HG03159 (cell line): Measurements from ENCODE around the gene GPRC5C.
"Not testable (repeated sequence)": the region's sequence is repeated elsewhere in the genome, so short reads cannot be mapped to it uniquely, and the experiment has no call there.

ENCODE experiments used
- ATAC-seq: cut with Tn5 transposase; IDR thresholded peaks from one replicate; pipeline ENCODE4 v1.9.1; 2021; ENCODE audit warnings: mild to moderate bottlenecking, moderate library complexity; ENCODE audit not compliant: unreplicated experiment

GPRC5C gene

GRCh38 chr17:74405311-74405710 lies 26.6 kb upstream of the GPRC5C start:
- not testable (repeated sequence) for ATAC-seq

DNA sequence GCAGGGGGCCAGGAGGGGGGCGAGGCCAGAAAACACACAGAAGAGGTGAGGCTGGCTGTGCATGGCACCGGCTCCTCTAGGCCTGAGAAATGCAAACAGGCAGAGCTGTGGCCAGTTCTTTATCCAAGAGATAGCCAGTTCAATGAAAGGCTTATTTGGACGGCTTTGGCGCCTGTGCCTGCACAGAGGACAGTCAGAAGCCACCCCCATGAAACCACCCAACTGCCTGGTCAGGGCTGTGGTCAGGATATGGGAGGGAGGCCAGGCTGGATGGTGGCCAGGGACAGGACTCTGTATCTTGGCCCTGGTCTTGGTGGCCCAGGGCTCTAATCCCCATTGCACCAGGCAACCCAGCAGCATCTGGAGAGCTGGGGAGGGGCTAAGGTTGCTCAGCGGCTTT lies 24.5 kb upstream of the GPRC5C start:
- no peak for ATAC-seq

DNA sequence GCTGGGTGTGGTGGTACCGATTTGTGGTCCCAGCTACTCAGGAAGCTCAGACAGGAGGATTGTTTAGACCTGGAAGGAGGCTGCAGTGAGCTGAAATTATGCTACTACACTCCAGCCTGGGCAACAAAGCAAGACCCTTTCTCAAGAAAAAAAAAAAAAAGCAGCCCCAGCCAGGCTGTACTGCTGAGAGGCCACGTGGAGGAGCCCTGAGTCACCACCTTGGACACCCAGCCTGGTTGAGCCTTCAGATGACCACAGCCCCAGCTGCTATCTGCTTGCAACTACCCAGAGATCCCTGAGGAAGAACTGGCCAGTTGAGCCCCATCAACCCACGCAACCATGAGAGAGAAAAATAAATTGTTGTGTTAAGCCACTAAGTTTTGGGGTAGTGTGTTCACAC lies 23.6 kb upstream of the GPRC5C start:
- no peak for ATAC-seq

DNA sequence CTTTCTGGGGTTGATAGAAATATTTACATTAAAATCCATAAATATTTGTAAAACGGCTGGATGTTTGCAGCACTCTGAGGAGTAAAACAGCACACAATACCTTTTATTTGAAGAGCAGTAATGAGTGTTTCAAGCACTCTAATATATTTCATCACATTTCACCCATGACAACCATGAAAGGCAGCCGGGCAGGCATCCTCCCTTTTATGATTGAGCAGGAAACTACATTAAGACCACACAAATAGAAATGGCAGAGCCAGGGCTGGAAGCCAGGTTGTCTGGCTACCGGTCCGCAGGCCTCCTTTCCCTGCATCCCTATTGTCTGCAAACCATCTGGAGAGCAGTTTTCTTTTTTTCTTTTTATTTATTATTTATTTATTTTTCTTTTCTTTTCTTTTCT lies 23.1 kb upstream of the GPRC5C start:
- ATAC-seq = no peak

DNA sequence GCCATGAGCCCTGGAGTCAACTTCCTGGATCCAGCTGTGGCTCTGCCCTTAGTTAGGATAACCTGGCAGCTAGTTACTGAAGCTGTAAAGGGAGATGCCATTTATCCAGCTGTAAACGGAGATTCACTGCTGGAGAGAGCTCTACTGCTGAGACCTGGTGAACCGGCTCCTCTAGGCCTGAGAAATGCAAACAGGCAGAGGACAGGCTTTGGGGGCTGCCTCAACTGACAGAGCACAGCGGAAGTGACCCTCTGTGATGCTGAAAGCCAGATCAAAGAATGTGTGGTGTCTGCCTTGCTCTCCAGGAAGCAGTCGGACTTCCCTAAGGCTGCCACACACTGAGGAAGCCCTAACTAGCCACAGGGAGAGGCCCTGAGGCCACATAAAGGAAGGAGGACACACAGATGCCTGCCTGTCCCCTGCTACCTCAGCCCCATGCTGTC lies 21.9 kb upstream of the GPRC5C start:
- ATAC-seq = no peak

DNA sequence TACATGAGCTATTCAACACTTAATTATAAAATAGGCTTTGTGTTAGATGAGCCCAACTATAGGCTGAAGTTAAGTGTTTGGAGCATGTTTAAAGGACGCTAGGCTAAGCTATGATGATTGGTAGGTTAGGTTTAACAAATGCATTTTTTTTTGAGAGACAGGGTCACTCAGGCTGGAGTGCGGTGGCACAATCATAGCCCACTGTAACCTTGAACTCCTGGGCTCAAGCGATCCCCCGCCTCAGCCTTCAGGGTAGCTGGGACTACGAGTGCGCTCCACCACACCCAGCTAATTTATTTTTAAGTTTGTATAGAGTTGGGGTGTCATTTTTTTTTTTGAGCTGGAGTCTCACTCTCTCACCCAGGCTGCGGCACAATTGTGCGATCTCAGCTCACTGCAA lies 19.3 kb upstream of the GPRC5C start:
- ATAC-seq = no peak

DNA sequence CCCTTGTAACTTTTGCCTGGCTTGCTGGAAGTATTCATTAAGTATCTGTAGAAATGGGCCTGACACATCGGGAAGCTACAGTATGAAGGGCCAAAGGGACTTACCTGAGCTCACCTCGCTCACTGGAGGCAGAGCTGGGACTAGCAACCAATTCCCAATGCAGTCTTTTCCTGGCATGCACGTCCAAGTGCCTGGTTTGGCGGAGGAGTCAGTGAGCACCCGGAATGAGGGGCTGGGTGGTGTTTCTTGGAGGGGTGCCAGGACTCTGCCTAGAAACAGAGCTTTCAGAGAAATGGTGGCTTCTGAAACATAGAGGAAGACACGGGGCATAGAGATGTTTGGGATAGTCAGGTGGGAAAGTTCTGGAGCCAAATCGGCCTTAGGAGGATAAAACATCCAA lies 18.4 kb upstream of the GPRC5C start:
- ATAC-seq = no peak

DNA sequence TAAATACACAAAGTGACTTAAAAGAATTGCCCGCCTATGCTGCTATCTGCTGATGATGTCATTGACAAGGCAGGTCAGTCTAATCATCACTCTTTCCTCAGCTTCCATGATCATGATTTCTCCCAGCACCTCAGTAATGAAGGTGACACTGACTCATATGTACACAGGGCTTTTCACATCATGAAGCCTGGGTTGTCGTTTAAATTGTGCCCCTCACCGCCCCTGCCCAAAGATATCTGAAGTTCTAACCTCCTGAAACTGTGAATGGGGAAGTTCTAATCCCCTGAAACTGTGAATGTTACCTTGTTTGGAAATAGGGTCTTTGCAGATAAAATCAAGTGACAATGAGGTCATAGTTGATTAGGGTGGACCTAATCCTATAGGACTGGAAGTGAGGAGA lies 17.4 kb upstream of the GPRC5C start:
- ATAC-seq = no peak

DNA sequence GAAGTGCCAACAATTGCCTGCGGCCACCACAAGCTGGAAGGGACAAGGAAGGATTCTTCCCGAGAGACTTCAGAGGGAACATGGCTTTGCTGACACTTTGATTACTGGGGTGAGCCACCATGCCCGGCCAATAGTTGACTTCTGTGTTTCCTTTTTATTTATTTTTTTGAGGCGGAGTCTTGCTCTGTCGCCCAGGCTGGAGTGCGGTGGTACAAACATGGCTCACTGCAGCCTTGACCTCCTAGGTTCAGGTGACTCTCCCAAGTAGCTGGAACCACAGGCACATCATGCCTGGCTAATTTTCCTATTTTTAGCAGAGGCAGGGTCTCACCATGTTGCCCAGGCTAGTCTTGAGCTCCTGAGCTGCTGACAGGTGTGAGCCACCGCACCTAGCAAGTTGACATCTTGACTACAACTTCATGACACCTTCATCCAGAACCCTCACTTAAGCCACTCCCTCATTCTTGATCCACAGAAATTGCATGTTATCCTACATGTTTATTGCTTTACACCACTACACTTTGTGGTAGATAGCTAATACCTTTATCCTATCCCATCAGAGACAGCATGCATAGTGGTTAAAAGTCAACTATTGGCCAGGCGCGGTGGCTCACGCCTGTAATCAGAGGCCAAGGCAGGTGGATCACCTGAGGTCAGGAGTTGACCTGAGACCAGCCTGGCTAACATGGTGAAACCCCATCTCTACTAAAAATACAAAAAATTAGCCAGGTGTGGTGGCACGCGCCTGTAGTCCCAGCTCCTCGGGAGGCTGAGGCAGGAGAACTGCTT lies 16.1 kb upstream of the GPRC5C start:
- no peak for ATAC-seq

- peak; percentile 75 for ATAC-seq
These were observed 14.5 kb upstream of the GPRC5C start for GRCh38 chr17:74417178-74418045.

- no peak for ATAC-seq
These were observed 11.9 kb upstream of the GPRC5C start for GRCh38 chr17:74419928-74420411.

DNA sequence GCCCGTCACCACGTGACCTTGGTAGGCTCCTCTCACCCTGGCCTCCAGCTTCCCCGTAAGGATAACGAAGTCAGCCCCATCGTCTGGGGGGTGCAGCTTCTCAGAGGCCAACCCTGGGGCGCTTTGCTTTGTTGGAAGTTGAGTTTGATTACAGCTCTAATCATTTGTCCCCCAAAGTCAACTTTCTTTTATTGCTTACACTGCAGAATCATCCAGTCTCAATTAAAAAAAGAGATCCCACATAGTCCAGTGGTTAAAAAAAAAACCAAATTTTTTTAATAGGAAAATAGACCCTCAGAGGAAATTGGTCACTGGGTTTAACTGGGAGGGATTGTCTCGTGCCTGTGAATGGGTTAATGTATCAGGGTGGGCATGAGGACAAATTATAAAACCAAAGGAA lies 7.8 kb upstream of the GPRC5C start:
- no peak for ATAC-seq

DNA sequence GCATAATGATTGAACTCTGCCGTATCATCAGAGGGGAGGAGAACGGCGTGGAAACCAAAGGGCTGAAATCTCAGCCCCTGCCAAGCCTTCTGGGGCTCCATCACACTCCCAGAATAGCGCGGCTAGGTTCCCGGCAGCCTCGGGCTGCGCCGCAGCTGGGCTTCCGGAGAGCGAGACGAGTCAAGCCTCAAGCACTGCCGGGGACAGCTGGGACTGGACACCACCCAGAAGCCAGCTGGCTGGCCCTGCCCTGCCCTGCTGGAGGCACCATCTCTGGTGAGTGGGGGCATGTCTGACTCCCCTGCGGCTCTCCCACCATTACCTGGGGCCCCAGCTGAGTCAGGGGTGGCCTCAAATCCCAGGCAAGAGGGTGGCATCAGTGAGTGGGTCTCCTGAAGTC lies 7.2 kb upstream of the GPRC5C start:
- ATAC-seq = no peak

- ATAC-seq = no peak
These were observed 5.3 kb upstream of the GPRC5C start for GRCh38 chr17:74426551-74427047.

GRCh38 chr17:74427048-74427762 lies 4.7 kb upstream of the GPRC5C start:
- no peak for ATAC-seq

GRCh38 chr17:74427763-74428153 lies 4.1 kb upstream of the GPRC5C start:
- ATAC-seq = no peak

GRCh38 chr17:74429604-74430384 lies 2.1 kb upstream of the GPRC5C start:
- no peak for ATAC-seq

GRCh38 chr17:74430385-74430705 lies 1.5 kb upstream of the GPRC5C start:
- no peak for ATAC-seq

DNA sequence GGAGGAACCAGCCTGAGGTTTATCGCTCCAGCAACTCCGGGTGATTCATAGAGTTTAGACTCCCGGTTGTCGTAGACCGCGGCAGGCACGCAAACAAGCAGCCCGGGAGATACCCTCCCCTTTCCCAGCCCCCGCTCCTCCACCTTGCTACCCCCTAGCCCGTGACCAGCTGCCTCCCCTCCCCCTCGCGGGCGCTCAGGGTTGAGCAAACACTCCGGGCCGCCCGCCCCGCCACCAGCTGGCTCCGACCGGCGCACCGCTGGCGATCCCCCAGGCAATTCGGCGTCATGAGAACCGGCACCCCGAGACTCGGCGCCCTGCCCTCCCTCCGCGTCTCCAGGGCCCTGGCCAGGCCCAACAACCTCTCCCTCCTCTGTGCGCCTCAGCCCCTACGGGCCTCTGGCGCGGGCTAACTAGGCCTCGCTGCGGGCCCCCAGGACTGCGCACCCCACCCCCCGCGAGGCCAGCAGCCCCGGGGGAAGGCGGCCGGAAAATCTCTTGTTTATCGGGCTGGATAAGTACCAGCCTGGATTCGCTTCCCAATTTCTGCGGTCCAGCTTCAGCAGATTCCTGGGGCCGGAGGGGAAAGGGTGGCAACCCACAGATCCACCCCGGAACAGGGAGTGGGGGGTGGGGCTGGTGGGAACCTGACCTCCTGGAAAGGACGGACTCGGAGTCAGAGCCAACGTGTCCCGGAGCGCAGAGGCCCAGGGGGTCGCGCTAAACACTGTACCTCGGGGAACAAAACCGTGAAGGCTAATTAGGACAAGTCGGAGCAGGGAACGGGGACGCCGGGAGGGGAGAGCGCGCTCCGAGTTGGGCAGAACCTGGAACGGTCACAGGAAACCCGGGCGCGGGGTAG lies 951 bp upstream of the GPRC5C start:
- ATAC-seq = peak; percentile 35

GRCh38 chr17:74432424-74432690 lies 469 bp downstream of the GPRC5C start:
- no peak for ATAC-seq
